ENCODE measurements around the gene RAB15.

Gene RAB15

GRCh38 chr14:64954491-64955240 lies 17.5 kb downstream of the RAB15 start:
- no peak for DNase-seq (ENCODE audit: low read depth)

GRCh38 chr14:64953661-64954060 lies 18.5 kb downstream of the RAB15 start:
- DNase-seq (ENCODE audit: low read depth), result no peak

DNA sequence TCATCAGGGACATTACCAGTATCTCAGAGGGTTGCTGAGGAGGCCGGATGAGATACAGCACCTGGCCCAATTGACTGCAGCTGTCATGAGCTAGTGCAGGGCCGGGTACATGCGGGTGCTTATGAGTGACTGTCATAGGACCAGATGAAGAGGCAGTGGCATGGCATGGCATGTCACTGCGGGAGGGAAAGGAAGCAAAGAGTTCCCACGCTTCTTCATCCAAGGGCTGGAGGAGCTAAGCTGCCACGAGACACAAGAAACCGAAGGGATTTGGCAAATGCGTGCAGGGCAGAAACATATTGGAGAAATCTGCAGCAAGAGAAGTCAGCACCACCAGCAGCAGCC lies 18.9 kb downstream of the RAB15 start:
- DNase-seq (ENCODE audit: low read depth), result no peak

- no peak for DNase-seq (ENCODE audit: low read depth)
These were observed 19.4 kb downstream of the RAB15 start for GRCh38 chr14:64952598-64953309.

GRCh38 chr14:64951724-64952123 lies 20.4 kb downstream of the RAB15 start:
- no peak for DNase-seq (ENCODE audit: low read depth)

- no peak for DNase-seq (ENCODE audit: low read depth)
These were observed 20.8 kb downstream of the RAB15 start for GRCh38 chr14:64951291-64951690.

GRCh38 chr14:64950889-64951288 lies 21.2 kb downstream of the RAB15 start:
- no peak for DNase-seq (ENCODE audit: low read depth)

DNA sequence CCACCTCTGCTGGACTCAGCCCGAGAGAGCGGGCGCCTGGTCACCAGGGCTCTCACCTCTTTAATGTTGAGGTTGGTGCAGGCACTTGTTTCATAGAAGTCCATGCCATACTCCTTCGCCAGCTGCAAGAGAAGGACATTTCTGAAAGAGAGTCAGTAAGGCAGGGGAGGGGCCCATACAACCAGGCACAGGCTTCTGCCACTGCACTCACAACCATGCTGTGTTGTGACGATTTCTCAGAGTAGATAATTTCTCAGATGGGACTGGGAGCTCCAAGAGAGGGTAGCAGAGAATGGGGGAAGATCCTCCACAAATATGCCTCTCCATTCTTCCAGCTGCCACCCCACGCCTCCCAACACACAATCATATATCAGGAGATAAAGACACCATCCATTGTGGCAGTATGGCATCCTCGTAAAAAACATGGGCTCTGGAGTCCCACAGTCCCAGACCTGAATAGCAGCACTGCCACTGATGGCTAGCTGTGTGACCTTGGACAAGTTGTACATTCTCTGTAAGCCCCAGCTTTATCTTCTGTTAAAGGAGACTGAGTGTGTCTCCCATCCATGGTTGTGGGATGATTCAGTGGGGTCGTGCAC lies 23.4 kb downstream of the RAB15 start:
- DNase-seq (ENCODE audit: low read depth), result no peak

DNA sequence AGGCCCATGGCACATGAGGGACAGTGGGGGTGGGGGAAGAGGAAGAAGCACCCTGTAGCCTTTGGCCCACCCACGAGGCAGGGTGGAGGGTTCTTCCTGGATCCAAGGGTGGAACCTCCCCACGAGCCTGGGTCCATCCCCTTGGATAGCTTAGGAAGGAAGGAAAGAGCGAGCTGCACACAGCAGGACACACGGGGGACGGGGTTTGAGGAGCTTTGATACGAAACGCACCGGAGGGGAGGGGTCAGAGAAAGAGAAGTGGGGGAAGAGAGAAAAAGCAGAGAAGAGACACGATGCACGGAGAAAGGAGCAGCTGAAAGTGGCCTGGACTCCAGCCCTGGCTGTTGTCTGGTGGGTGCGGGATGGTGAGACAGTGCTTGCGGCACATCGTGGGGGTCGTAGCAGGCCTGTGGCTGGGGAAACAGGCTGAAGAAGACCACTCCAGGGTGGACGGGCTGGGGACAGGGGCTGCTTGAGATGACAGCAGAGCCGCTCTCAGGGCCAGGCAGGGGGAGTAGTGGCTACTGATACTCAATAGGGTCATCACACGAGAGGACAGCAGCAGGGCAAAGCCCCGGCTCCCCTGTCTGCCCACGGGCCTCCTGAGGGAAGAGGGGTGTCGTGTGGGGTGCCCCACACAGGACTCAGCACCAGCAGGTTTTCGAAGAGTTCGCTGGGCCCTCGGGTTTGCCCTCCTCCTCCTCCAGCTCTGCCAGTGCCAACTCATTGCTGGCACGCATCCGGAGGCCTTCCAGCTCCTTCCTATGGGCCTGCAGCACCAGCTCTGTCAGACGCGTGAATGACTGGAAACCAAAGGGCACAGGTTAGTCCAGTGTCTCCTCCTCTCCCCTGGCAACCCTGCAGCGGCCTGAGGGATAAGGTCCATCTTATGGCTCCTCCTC lies 24.2 kb downstream of the RAB15 start:
- DNase-seq (ENCODE audit: low read depth), result no peak

- DNase-seq (ENCODE audit: low read depth), result no peak
These were observed 25.7 kb downstream of the RAB15 start for GRCh38 chr14:64946310-64947045.

- no peak for DNase-seq (ENCODE audit: low read depth)
These were observed 26.5 kb downstream of the RAB15 start for GRCh38 chr14:64945431-64946178.

DNA sequence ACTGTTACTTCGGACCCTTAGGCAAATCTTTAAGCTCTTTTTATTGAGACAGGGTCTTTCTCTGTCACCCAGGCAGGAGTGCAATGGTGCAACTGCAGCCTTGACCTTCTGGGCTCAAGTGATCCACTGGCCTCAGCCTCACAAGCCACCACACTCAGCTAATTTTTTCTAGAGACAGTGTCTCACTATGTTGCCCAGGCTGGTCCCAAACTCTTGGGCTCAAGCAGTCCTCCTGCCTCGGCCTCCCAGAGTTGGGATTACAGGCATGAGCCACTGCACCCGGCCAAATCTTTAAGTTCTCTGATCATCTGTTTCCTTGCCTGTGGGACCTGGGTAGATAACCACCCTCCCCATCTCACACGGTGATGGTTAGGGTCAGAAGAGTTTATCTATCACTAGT lies 27.3 kb downstream of the RAB15 start:
- no peak for DNase-seq (ENCODE audit: low read depth)

DNA sequence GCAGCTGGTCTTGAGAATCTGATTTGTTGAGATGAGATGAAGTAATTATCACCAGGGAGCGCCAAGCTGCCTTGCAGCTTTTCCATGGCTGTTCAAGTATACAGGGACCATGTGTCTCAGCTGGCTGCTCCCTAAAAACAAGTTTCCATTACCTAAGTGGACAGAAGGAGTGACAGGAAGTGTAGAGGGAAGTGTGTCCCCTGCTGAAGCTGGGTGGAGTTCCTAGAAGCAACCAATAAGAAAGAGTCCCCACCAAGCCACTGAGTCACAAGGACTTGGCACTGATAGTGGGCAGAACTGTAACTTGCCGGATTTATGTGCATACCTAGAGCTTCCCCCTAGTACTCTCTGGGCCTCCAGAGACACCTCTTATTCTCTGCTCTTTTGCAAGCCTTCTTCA lies 28.1 kb downstream of the RAB15 start:
- DNase-seq (ENCODE audit: low read depth), result no peak

DNA sequence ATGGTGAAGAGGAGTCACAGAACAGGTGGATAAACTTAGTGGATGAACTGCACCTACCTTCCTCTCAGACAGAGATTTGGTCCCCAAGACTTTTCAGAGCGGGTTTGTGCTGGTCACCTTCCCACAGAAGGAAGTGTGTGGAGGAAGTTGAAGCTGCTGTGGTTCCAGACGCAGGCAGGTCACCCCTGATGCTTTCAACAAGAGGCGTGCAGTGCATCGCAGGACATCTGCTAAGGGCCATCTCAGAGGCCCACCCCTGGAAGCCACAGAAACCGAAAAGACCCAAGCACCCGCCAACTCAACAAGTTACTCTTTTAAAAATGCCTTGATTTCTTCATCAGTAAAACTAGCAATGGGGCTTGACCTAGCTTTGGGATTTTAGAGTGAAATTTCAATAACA lies 28.6 kb downstream of the RAB15 start:
- DNase-seq (ENCODE audit: low read depth), result no peak

DNA sequence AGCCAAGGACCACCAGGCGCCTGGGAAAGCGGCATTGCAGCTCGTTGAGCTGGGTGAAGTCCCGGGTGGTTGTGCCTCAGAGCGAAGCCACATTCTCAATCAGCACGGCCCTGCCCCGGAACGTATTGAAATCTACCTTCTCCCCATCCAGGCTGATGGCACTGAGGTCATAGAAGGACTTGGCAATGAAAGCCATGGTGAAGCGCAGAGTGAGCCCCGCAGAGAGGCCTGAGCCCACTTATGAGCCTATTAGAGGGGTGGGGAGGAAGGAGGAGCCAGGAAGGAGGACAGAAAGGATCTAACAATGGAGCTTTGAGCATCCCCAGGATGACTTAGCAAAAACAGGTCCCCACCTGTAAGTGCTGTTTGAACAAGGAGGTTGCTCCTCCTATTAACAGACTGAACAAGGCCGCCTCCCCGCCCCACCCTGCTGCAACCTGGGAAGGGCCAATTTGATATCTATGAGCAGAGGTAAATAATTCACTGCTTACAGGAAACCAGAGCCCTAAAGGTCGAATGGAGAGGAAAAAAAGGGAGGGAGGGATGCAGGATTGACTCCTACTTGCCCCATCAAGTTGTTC lies 29.5 kb downstream of the RAB15 start, which contains the start of gene GPX2:
TSS of gene GPX2 (minus strand) at position 215 of the 581 bp plus-strand sequence. CDS start at position 196, 19 bp downstream.
- DNase-seq (ENCODE audit: low read depth), result no peak

DNA sequence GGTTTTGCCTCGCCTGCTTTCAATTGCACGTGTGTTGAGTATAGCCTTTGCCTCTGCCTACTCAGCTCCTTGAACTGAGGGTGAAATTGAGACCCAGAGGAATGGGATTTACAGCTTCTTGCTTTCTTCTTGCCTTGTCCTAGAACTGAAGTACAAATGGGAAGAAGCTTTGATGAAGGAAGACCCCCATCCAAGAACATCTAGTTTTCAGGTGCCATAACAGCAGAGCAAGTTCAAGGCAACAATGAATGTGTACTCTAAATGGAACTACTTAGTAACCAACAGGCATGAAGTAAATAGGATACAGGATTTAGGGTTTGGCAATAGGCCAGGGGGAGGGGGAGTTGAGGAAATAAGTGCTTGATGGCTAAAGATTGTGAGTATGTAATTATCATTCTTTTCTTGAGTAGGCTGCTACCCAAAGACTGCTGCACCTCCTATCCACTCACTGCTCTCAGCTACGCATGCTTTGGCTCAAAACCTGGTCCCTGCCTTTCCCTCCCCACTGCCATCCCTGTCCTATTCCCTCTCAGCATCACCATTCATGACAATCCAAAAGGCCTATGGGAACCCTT lies 31.7 kb downstream of the RAB15 start:
- DNase-seq (ENCODE audit: low read depth), result no peak

GRCh38 chr14:64939817-64940190 lies 32.3 kb downstream of the RAB15 start:
- DNase-seq (ENCODE audit: low read depth), result no peak

DNA sequence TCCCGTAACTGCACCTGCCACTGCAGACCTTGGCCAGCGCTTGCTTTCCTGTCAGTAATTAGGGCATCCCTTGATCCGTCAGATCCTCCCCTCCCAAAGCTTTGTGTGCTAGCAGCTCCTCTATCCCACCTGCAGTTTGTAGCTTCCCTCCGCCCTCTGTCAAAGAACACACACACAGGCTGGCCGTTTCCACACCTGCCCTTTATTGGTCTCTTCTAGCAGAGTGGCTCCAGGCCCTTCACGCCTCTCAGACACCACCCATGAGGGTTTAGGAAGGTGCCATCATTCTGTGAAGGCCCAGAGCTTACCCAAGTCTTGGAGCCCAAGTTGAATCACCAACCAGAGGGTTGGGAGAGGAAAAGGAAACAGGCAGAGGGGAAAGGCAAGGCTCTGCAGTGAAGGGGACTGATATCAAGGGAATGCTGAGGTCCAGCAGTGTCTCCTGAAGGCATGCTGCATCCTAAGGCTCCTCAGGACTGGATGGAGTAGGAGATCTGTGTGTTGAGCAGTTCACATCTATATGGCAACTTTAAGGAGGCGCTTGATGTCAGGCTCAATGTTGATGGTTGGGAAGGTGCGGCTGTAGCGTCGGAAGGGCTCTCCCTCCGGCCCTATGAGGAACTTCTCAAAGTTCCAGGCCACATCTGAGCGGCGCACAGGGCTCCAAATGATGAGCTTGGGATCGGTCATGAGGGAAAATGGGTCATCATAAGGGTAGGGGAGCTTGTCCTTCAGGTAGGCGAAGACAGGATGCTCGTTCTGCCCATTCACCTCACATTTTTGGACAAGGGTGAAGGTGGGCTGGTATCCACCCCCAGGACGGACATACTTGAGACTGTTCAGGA lies 32.9 kb downstream of the RAB15 start:
- DNase-seq (ENCODE audit: low read depth), result no peak

DNA sequence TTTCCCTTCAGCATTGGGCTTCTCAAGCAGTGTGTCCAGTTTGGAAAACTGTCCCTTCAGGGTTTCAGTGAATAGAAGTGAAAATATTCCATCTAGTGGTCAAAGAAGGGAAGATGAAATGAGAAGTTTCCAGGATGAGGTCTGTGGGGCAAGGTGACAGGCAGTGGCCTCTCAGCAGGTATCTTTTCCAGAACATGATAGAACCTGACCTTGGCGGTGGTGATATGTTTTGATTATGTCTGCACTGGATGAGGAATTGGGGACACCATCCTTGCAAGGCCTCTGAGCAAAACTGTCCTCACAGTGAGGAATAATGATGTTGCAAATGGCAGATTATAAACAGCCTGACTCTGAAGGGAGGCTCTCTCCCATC lies 34.3 kb downstream of the RAB15 start:
- no peak for DNase-seq (ENCODE audit: low read depth)
